GM12801 (cell line): ENCODE measurements around the gene GALM.

ENCODE experiments used
- CTCF ChIP-seq: IDR thresholded peaks from one replicate; pipeline ENCODE4 v1.5.1; 2011; ENCODE audit warnings: control low read depth; ENCODE audit not compliant: insufficient read length; ENCODE audit errors: extremely low read depth

The GALM gene

GRCh38 chr2:38643021-38643671, 22.8 kb upstream of the GALM start:
- no peak for TF ChIP-seq CTCF

GRCh38 chr2:38648107-38648761, 17.7 kb upstream of the GALM start:
- no peak for TF ChIP-seq CTCF

GRCh38 chr2:38649176-38649728, 16.7 kb upstream of the GALM start:
- no peak for TF ChIP-seq CTCF

- TF ChIP-seq CTCF, result no peak
Measured at GRCh38 chr2:38650012-38650411, 15.9 kb upstream of the GALM start.

- TF ChIP-seq CTCF, result no peak
Measured at GRCh38 chr2:38650717-38651116, 15.2 kb upstream of the GALM start.

GRCh38 chr2:38652431-38653273, 13.3 kb upstream of the GALM start:
- no peak for TF ChIP-seq CTCF

- TF ChIP-seq CTCF, result no peak
Measured at GRCh38 chr2:38653380-38653714, 12.6 kb upstream of the GALM start.
